ENCODE results near the gene PELO.

PELO gene

DNA sequence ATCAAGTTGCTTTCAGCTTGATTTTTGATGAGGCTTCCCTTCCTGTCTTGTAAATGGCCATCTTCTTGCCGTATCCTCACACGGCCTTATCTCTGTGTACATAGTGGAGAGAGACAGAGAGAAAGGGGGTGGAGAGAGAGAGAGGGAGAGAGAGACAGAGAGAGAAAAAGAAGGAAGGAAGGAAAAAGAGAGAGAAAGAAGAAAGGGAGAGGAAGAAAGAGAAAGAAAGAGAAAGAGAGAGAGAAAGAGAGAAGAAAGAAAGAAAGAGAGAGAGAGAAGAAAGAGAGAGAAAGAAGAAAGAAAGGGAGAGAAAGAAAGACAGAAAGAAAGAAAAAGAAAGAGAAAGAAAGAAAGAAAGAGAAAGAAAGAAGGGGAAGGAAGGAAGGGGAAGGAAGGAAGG is 46.6 kb downstream of the PELO start:
- H3K79me2 ChIP-seq (ENCODE audit: insufficient read depth, low read length): no peaks in the 10 kb centered on the region
- H3K4me1 ChIP-seq (ENCODE audit: insufficient read depth, low read length): peaks cover 6% of the 10 kb centered on the region
- H2AFZ ChIP-seq (ENCODE audit: low read depth, low read length): no peak overlapping the region
- H3K4me2 ChIP-seq (ENCODE audit: insufficient read depth, low read length): no peak overlapping the region
- no peak overlapping the region for H3K4me3 ChIP-seq (ENCODE audit: low read depth in 1 of 2, low read length in 2 of 2)
- no peak overlapping the region for H3K27ac ChIP-seq (ENCODE audit: low read length)
- no peaks in the 10 kb centered on the region for H4K20me1 ChIP-seq (ENCODE audit: insufficient read depth, low read length)
- H3K9ac ChIP-seq (ENCODE audit: low read depth, low read length): no peak overlapping the region
- H3K36me3 ChIP-seq (ENCODE audit: insufficient read depth, low read length): no peaks in the 10 kb centered on the region
- no peak for TF ChIP-seq EZH2 (IDR thresholded peaks at IDR 0.05; ENCODE audit: borderline replicate concordance, low read depth, low read length, severe bottlenecking)
- TF ChIP-seq CTCF (IDR thresholded peaks at IDR 0.05; ENCODE audit: borderline replicate concordance, extremely low read depth, low read length, poor library complexity, severe bottlenecking): no peak
- DNase-seq (no peak), ATAC-seq (ENCODE audit: insufficient read depth, low read depth) (no peak; the same call in 2 of the 3 replicates)
- no peaks in the 10 kb centered on the region for H3K27me3 ChIP-seq (ENCODE audit: insufficient read depth, low read length, poor library complexity)
- no peaks in the 10 kb centered on the region for H3K9me3 ChIP-seq (ENCODE audit: insufficient read depth, low read length, severe bottlenecking)

- H3K27ac ChIP-seq (ENCODE audit: low read length): no peak overlapping the region
- no peaks in the 10 kb centered on the region for H3K9me3 ChIP-seq (ENCODE audit: insufficient read depth, low read length, severe bottlenecking)
- no peaks in the 10 kb centered on the region for H3K36me3 ChIP-seq (ENCODE audit: insufficient read depth, low read length)
- no peak overlapping the region for H2AFZ ChIP-seq (ENCODE audit: low read depth, low read length)
- DNase-seq (no peak), ATAC-seq (ENCODE audit: insufficient read depth, low read depth) (no peak)
- no peak overlapping the region for H3K9ac ChIP-seq (ENCODE audit: low read depth, low read length)
- no peaks in the 10 kb centered on the region for H4K20me1 ChIP-seq (ENCODE audit: insufficient read depth, low read length)
- TF ChIP-seq EZH2 (IDR thresholded peaks at IDR 0.05; ENCODE audit: borderline replicate concordance, low read depth, low read length, severe bottlenecking) (no peak), CTCF (IDR thresholded peaks at IDR 0.05; ENCODE audit: borderline replicate concordance, extremely low read depth, low read length, poor library complexity, severe bottlenecking) (no peak)
- H3K27me3 ChIP-seq (ENCODE audit: insufficient read depth, low read length, poor library complexity): no peaks in the 10 kb centered on the region
- H3K4me3 ChIP-seq (ENCODE audit: low read depth in 1 of 2, low read length in 2 of 2): no peak overlapping the region
- H3K4me1 ChIP-seq (ENCODE audit: insufficient read depth, low read length): peaks cover 28% of the 10 kb centered on the region
- H3K4me2 ChIP-seq (ENCODE audit: insufficient read depth, low read length): no peak overlapping the region
- peaks cover 2% of the 10 kb centered on the region for H3K79me2 ChIP-seq (ENCODE audit: insufficient read depth, low read length)
Observed at GRCh38 chr5:52837068-52837467, 49.4 kb downstream of the PELO start.
